HG03060 (cell line): ENCODE results near the gene DOCK11.
"Not testable (repeated sequence)": the region's sequence is repeated elsewhere in the genome, so short reads cannot be mapped to it uniquely, and the experiment has no call there.

Source experiments
- ATAC-seq: cut with Tn5 transposase; IDR thresholded peaks from one replicate; pipeline ENCODE4 v1.9.1; 2021; ENCODE audit warnings: low read depth, moderate number of reproducible peaks; ENCODE audit not compliant: unreplicated experiment

DOCK11 gene

GRCh38 chrX:118726887-118727685, 231.5 kb downstream of the DOCK11 start, which contains the start of gene IL13RA1:
Gene IL13RA1 (plus strand): TSS chrX:118727606. CDS start chrX:118727639, 33 bp downstream.
- ATAC-seq: no peak

DNA sequence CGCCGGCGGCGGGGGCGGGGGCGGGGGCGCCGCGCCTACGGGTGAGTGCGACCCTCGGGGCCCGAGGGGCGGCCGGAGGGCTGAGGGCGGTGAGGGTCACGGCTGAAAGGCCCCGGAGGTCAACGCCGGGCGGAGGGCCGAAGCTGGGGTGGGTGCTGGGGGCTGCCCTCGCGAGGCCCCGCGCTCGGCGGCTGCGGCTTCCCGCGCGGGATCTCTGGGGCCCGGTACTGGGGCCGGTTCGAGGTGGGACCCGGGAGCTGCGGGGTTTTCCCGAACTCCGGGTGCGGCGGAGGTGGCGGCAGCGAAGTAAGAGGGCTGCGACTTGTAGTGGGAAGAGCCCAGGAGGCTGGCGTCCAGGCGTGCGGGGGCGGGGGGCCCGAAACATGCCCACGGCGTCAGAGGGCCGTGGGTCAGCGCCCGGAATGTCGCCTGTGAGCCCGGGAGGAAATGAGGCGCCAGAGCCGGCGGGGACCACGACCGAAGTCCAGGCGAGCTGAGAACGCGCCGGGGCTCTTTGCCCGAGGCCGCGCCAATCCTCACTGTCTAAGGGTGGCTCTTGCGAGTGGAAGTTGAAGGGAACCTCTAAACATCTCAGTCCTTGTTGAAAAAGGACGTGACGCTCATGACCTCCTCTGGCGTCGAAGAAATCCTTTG, 232.2 kb downstream of the DOCK11 start:
- no peak for ATAC-seq

- ATAC-seq: no peak
These were observed 233.5 kb downstream of the DOCK11 start for GRCh38 chrX:118729042-118729652.

DNA sequence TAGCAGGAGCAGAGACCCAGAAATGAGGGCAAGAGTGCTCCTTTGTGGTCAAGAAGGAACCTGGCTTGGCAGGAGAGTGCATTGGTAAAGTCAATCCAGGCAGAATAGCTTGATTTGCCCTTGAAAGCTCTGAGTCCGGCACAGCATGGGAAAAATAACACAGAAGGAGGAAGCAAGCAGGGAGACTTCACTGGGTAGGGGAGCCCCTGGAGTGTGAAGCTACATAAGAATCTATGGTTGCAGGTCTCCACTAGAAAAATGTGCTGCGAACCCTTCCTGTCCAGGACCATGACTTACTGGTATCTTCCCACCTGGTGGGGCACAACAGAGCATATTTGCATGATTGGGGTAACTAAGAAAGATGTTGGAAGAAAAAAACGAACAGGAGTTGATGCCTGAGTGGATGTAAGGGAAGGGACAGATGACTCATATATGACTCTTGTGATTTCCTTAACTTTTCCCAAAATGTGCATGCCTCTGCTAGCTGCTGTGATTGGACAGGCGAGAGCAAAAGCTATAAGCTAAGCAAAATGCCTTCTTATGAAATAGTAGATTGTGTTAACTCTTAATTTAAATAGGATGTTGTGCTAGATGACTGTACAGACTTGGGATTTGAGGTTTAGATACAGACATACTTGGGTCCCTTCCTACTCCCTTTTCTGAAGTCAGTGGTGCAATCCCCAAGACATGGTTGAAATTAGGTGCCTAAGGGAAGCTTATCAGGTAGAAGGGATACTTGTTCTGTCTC, 235.1 kb downstream of the DOCK11 start:
- no peak for ATAC-seq

DNA sequence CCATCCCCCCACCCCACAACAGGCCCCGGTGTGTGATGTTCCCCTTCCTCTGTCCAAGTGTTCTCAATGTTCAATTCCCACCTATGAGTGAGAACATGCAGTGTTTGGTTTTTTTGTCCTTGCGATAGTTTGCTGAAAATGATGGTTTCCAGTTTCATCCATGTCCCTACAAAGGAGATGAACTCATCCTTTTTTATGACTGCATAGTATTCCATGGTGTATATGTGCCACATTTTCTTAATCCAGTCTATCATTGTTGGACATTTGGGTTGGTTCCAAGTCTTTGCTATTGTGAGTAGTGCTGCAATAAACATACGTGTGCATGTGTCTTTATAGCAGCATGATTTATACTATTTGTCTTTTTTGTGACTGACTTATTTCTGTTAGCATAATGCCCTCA, 236.9 kb downstream of the DOCK11 start:
- ATAC-seq: not testable (repeated sequence)

DNA sequence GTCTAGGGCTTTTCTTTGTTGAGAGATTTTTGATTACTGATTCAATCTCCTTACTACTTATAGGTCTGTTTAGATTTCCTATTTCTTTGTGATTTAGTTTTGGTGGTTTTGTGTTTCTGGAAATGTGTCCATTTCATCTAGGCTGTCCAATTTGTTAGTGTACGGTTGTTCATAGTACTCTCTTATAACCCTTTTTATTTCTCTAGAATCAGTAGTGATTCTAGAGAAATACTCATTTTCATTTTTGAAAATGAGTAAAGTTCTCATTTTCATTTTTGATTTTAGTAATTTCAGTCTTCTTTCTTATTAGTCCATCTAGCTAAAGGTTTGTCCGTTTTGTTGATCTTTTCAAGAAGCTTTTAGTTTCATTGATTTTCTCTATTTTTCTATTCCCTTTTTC, 239.3 kb downstream of the DOCK11 start:
- ATAC-seq: no peak
